Tibial artery (tissue), 4 donors: Measurements from ENCODE around the gene KIF13A.
"Not testable (repeated sequence)": the region's sequence is repeated elsewhere in the genome, so short reads cannot be mapped to it uniquely, and the experiment has no call there.

Source experiments
- DNase-seq, 2 donors: peaks; one replicate each; pipeline ENCODE4 v3.0.0-alpha.2; 2019
- H3K27ac ChIP-seq, 2 donors: fragments of 200-600 bp; sonication (generic) in 1 of 2; 1 replicate in 1 of 2; 2 replicates in 1 of 2; pipeline ENCODE4 v1.5.1; 2018 to 2019; ENCODE audit warnings: mild to moderate bottlenecking in 1 of 2
- H3K27me3 ChIP-seq, 2 donors: fragments of 200-600 bp; sonication (generic) in 1 of 2; one replicate each; pipeline versions ENCODE4 v1.5.1 to v1.6.0; 2016 to 2019
- H3K36me3 ChIP-seq, 3 donors: fragments of 200-600 bp; sonication (generic) in 2 of 3; one replicate each; pipeline ENCODE4 v1.5.1; 2016 to 2019; ENCODE audit warnings: mild to moderate bottlenecking in 2 of 3
- H3K4me1 ChIP-seq, 4 donors: fragments of 200-600 bp; sonication (generic) in 2 of 4; 1 replicate in 3 of 4; 2 replicates in 1 of 4; pipeline ENCODE4 v1.5.1; 2016 to 2019
- H3K4me3 ChIP-seq, 2 donors: fragments of 200-600 bp; sonication (generic) in 1 of 2; 1 replicate in 1 of 2; 2 replicates in 1 of 2; pipeline ENCODE4 v1.5.1; 2018 to 2019; ENCODE audit warnings: mild to moderate bottlenecking in 2 of 2
- H3K9me3 ChIP-seq, 3 donors: fragments of 200-600 bp; sonication (generic) in 1 of 3; one replicate each; pipeline ENCODE4 v1.5.1; 2016 to 2019
- intact Hi-C: fragments of 100-400 bp; cut with DNase I; formaldehyde crosslinking; loops from one replicate; pipeline ENCODE4 v1.15.0; 2023; ENCODE audit warnings: low total_unique reads
- TF ChIP-seq, protein P1 (sequence below), 2 experiments: fragments of 200-600 bp in 1 of 2; fragments of 450-650 bp in 1 of 2; IDR thresholded peaks; one replicate each; pipeline ENCODE4 v1.5.1; 2017 to 2019; ENCODE audit warnings: antibody characterized with exemption in 2 of 2, mild to moderate bottlenecking in 1 of 2, moderate library complexity in 1 of 2

The KIF13A gene

GRCh38 chr6:17917837-17918763 is 69.3 kb downstream of the KIF13A start:
- Histone ChIP-seq H3K4me3 (no peak overlapping the region), H3K4me1 (peaks cover 0 to 62% (median 23%) of the 10 kb centered on the region in 4 donors), H3K27me3 (no peaks in the 10 kb centered on the region), H3K36me3 (no peaks in the 10 kb centered on the region), H3K27ac (no peak overlapping the region), H3K9me3 (no peaks in the 10 kb centered on the region)
- TF ChIP-seq, protein P1, sequence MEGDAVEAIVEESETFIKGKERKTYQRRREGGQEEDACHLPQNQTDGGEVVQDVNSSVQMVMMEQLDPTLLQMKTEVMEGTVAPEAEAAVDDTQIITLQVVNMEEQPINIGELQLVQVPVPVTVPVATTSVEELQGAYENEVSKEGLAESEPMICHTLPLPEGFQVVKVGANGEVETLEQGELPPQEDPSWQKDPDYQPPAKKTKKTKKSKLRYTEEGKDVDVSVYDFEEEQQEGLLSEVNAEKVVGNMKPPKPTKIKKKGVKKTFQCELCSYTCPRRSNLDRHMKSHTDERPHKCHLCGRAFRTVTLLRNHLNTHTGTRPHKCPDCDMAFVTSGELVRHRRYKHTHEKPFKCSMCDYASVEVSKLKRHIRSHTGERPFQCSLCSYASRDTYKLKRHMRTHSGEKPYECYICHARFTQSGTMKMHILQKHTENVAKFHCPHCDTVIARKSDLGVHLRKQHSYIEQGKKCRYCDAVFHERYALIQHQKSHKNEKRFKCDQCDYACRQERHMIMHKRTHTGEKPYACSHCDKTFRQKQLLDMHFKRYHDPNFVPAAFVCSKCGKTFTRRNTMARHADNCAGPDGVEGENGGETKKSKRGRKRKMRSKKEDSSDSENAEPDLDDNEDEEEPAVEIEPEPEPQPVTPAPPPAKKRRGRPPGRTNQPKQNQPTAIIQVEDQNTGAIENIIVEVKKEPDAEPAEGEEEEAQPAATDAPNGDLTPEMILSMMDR (IDR thresholded peaks at IDR 0.05): no peak
- intact Hi-C loops: loop anchor here (10.0 kb wide), 1 partner anchor 67 kb away; the partner anchor contains the start of gene KIF13A
- DNase-seq: no peak

- intact Hi-C loops: loop anchor here (10.0 kb wide), 1 partner anchor 70 kb away; the partner anchor contains the start of gene KIF13A
- H3K4me1 ChIP-seq: peaks cover 0 to 56% (median 24%) of the 10 kb centered on the region in 4 donors
- no peak for DNase-seq
- H3K27me3 ChIP-seq: no peaks in the 10 kb centered on the region
- TF ChIP-seq, protein P1 (IDR thresholded peaks at IDR 0.05): no peak
- no peaks in the 10 kb centered on the region for H3K36me3 ChIP-seq
- no peak overlapping the region for H3K27ac ChIP-seq
- H3K4me3 ChIP-seq: no peak overlapping the region
- no peaks in the 10 kb centered on the region for H3K9me3 ChIP-seq
These were observed 72.8 kb downstream of the KIF13A start for GRCh38 chr6:17914651-17915050.

- H3K4me1 ChIP-seq: peaks cover 0 to 48% (median 16%) of the 10 kb centered on the region in 4 donors
- intact Hi-C loops: loop anchor here (10.0 kb wide), 1 partner anchor 72 kb away; the partner anchor contains the start of gene KIF13A
- H3K36me3 ChIP-seq: no peaks in the 10 kb centered on the region
- no peak for DNase-seq
- no peak overlapping the region for H3K27ac ChIP-seq
- H3K4me3 ChIP-seq: no peak overlapping the region
- no peaks in the 10 kb centered on the region for H3K9me3 ChIP-seq
- TF ChIP-seq, protein P1 (IDR thresholded peaks at IDR 0.05): no peak
- no peaks in the 10 kb centered on the region for H3K27me3 ChIP-seq
These were observed 74.9 kb downstream of the KIF13A start for GRCh38 chr6:17912521-17912920.

GRCh38 chr6:17911656-17912055 is 75.8 kb downstream of the KIF13A start:
- H3K4me3 ChIP-seq, H3K27ac ChIP-seq, H3K36me3 ChIP-seq, DNase-seq, H3K9me3 ChIP-seq, H3K27me3 ChIP-seq: not testable (repeated sequence)
- intact Hi-C loops: loop anchor here (10.0 kb wide), 1 partner anchor 73 kb away; the partner anchor contains the start of gene KIF13A
- peaks cover 0 to 52% (median 20%) of the 10 kb centered on the region in 4 donors for H3K4me1 ChIP-seq

DNA sequence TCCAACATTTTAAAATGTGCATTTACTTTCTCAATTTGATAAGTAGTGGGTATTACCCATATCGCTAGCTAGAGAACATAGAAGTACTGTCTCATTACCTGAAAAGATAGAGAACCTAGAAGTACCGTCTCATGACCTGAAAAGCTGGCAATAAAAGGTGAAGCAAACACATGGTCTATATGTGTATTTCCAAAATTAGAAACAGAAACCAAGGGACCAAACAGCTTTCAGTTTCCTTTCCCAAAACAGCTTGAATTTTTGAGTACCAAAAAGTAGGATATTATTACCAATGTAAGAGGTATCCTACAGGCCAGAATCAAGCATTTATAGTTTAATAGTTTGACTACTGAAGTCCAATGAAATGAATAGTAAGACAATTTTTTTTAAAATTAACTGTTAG is 77.2 kb downstream of the KIF13A start:
- no peaks in the 10 kb centered on the region for H3K36me3 ChIP-seq
- no peaks in the 10 kb centered on the region for H3K27me3 ChIP-seq
- H3K9me3 ChIP-seq: no peaks in the 10 kb centered on the region
- no peak overlapping the region for H3K4me3 ChIP-seq
- intact Hi-C loops: loop anchor here (10.0 kb wide), 1 partner anchor 75 kb away; the partner anchor contains the start of gene KIF13A
- H3K4me1 ChIP-seq: peaks cover 0 to 67% (median 28%) of the 10 kb centered on the region in 4 donors
- peak overlapping the region in 1 of 2 donors; percentile 27 for H3K27ac ChIP-seq
- DNase-seq: no peak
- TF ChIP-seq, protein P1 (IDR thresholded peaks at IDR 0.05): no peak

DNA sequence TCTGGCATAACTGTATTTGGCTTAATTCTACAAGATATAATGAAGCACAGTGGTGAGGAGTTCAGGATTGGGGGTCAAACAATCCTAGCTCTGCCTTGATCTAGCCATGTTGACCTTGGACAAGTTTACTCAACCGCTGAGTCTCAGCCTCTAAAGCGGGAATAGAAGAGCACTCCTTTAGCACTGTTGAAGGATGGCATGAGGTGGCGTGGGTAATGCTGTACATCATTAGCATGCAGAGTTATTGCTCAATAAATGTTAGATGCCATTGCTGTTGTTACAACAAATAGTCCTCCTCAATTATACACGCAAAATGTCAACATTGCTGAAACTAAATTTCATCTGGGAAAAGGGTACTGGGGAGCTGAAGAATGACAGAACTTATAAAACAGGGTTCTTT is 78.6 kb downstream of the KIF13A start:
- no peaks in the 10 kb centered on the region for H3K27me3 ChIP-seq
- no peak overlapping the region for H3K4me3 ChIP-seq
- no peak for DNase-seq
- peaks cover 0 to 80% (median 39%) of the 10 kb centered on the region in 4 donors for H3K4me1 ChIP-seq
- intact Hi-C loops: no loop called here
- no peaks in the 10 kb centered on the region for H3K9me3 ChIP-seq
- no peak overlapping the region for H3K27ac ChIP-seq
- TF ChIP-seq, protein P1 (IDR thresholded peaks at IDR 0.05): no peak
- H3K36me3 ChIP-seq: no peaks in the 10 kb centered on the region
